Middle frontal gyrus (tissue), 1 donor: Measurements from ENCODE around the gene NAA35.
"Not testable (repeated sequence)": the region's sequence is repeated elsewhere in the genome, so short reads cannot be mapped to it uniquely, and the experiment has no call there.

ENCODE experiments used
- DNase-seq: peaks from one replicate; pipeline ENCODE4 v3.0.0-alpha.2; 2015; ENCODE audit warnings: low spot score; ENCODE audit errors: extremely low spot score

NAA35 gene

DNA sequence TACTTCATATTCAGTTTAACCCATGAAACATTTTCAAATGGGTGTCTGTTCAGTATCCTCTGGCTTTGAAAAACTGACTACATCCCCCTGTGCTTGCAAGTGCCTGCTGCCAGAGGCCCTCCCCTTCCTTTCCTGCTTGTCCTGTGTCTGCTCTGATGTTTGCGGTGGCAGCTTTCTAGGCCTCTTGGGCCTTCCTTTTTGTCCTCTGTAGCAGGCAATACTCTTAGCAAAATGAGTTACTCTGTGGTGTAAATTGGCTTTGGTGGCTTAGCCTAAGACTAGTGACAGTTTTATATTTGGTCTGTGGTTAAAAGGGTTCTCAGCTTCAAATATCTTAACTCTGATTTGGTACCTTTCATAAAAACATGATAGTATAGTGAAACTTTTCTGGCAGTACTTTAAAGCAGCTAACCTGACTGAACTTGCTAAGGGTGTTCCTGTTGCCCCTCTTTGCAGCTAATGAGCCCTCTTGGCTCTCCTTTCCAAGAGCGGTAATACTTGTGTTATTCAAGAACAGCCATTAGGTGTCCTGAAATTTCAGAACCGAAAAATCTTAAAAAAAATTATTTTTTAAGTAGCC is 81.8 kb downstream of the NAA35 start:
- DNase-seq: no peak

DNA sequence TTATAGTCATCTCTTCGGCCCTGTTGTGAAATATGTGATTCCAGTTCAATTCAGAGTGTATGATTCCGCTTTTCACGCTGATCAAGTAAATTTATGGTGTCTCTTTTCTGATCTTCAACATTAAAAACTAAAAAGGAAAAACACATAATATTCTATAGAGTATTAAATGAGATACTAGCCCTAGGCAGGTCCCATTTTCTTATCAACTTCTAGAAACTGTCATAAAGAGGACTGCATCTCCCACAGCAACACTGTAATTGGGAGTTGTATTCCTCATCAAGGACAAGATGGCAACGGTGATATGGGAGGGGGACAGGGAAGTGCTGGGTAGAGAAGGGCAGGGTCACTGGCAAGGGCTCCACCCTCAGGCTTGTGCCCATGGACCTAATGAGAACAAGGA is 86.8 kb downstream of the NAA35 start:
- DNase-seq: no peak

DNA sequence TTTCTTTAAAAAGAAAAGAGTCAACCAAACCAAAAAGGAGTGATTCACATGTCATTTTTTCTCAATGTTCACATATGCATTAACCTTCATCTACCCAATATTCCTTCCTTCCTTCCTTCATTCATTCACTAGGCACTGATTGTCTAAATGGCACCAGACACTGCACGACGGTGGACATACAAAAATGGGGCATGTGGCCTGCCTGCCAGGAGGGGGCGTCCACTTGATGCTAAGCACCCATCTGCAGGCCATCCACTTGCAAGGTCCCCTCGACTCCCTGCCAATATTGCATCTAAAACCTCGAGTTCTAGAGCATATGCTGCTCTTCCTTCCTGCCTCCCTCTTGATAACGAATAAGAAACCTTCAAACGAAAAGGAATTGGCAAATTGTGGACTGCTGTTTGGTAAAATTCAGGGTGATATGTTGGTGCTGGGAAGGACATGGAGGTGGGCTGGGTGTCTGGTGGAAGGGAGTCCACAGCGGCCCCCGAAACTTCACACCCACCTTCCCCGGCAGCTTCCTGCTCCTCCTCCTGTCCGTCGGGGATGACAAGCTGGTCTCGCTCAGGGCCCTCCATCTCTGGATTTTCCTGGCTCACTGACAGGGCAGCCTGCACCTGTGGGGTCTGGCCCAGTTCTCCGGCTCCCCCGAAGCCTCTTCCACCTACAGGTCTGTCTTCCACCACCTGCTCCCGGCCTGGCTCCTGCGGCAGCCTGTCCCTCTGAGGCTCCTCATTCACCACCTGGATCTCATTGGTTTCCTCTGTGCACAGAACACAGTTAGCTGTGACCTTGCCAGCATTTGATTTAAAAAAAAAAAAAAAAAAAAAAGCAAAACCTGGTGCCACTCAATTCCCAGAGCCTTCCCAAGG is 94.2 kb downstream of the NAA35 start:
- no peak for DNase-seq

DNA sequence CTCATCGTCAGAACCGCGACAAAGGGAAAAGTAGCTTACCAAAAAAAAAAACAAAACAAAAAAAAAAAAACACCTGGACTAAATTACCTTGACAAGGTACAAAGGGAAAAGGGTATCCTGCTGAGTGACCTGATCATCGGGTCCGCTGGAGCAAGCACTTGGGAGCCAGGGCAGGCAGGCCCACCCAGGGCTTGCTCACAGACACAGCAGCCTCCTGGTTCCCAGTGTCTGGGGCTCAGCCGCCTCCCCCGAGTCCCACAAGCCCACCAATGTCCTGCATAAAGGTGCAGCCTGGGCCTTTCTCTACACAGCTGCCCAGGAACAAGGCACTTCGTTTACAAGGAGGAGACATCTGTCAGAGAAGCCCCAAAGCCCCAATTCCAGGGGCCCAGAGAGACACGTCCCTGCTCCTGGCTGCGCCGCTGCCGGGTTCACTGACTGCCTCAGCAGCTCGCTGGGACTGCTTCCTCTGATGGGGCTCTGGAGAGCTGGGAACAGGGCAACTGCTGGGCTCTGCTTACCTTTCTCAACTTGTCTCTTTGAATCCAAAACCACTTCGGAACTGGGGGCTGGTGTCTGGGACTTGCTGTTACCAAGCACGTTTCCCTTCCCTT is 95.0 kb downstream of the NAA35 start:
- no peak for DNase-seq

DNA sequence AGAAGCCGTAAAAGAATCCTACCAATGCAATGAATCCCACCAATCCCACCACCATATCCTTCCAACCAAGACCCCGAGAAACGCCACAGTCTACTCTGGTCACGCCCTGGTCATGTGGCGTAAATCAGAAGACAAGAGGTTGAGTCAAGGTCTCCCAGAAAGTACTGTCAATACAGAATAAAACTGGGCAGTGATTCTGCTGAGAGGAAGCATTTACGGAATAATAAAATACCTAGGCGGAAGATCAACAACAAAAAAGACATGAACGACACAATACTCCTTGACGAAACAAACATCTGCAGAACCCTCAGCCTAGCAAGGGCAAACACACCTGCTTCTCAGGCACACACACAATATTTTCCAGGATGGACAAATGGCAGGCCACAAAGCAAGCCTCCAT is 95.6 kb downstream of the NAA35 start:
- no peak for DNase-seq

DNA sequence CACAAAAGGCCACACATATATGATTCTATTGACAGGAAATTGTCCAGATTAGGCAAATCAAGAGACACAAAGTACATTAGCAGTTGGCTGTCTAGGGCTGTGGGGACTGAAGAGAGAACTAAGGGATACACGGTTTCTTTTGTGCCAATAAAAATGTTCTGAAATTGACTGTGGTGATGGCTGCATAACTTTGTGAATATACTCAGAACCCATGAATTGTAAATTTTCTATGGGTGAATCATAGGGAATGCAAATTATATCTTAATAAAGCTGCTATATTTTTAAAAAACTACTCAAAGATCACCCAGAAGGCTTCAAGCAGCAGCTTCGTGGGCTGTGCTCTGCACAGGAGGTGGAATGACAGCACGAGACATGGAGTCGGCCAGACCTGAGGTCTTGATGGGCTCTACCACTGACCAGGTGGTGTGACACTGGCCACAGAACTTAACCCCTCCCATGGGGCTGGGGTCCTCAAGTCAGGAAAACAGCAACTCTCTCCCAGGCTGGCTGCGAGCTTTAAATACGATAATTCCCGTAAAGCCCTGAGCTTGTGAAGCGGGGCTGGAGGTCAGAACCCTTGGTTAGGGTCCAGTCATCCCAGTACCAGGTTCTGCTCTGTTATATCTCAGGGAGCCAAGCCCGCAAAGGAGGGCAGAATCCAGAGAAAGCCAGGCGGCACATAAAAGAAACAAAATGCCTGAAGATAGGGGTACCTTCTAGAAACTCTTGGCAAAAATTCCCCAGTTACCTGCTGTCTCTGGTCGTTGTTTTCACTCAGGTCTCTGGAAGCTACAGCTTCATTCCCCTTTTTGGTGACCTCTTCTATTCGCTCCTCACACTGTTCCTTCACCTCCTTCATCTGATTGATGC is 99.3 kb downstream of the NAA35 start:
- DNase-seq: no peak

DNA sequence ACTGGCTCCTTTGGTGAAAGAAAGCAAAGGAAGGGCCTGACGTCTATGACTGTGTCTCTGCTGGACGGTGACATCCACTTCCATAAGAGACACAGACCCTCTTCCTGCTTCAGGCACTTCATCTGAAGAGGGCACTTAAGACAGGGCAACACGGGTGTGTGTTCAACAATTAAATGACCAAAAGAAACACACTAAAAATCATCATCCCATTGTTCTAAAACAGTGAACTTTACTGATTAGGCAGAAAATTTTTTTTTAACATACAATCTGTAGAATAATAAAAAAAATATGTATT is 99.9 kb downstream of the NAA35 start:
- DNase-seq: no peak

DNA sequence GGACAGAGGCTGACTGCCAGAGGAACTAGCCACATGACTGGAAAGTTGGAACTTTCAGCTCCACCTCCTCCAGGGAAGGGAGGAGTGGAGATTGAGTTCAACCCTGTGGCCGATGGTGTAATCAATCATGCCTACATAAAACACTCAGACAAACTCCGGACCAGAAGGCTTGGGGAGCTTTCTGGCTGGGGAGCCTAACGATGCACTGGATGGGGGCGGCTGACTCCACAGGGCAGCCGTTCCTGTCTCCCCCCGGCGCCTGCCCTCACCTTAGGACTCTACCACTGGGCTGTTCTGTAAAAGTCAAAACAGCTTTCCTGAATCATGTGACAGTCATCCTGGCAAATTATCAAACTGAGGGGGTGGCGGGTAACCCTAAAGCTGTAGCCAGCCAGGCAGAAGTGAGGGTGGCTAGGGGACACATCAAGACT is 100.4 kb downstream of the NAA35 start:
- DNase-seq: no peak

DNA sequence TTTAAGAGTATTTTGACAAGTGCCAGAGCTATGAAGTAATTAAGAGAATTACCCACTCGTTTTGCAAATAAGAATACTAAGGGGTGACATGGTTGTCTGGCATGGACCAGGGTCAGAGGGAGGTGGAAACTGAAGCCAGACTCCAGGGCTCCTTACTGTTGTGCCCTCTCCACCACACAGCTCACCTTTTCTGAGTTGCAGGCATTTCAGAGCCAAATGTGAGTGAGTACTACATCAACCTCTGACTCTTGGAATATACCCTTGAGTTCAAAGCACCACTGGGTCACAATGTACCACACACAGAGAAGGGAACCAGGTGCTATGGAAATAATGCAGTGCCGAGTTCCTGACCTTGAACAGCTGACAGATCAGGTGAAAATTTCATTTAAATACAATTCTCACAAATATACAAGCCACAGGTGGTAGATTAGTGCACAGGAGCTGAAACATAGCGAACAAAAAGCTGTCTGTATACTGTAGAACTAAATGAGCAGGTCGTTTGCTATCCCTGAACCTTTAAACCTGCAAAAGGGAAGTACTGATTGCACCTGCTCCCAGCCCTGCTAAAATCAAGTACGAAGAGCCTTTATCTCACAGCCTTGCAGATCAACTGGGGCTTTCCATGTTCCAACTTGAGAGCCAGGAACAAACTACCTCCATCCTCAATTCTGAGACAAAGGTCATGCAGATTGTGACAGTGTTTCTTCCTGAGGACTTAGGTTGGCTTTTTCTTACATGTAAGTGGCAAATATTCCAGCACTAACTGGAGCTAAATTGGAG is 101.4 kb downstream of the NAA35 start:
- DNase-seq: no peak

DNA sequence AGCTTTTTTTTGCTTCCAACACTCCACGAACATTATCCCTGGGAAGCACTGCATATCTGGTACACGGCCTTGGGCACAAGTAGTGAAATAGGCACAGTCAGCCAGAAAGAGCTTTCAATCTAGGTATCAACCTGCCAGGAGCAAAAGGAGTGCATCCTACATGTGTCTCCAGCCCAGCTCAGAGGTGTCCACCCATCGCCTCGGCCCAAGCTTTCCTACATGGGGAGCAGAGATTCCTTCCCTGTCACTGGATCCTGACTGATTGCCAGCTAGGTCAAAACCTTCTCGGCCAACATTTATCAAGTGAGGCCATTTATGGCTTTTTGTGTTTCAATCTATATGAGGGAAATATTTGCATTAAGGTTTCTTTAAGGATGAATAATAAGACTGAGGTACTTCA is 102.6 kb downstream of the NAA35 start:
- DNase-seq: no peak

DNA sequence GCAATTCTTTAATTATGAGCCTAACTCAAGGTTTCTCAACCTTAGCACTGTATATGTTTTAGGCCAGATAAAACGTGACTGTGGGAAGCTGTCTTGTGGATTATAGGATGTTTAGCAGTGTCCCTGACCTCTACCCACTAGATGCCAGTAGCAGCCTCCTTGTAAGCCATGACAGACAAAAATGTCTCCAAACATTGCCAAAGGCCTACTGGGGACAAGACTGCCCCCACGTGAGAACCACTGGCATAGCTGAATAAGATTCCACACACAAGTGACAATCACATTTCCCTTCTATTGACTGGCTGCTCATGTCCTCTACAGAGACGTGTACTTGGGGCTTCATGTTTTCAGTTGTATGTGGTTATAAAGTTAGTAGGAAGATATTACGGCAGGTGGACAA is 103.1 kb downstream of the NAA35 start:
- DNase-seq: no peak

DNA sequence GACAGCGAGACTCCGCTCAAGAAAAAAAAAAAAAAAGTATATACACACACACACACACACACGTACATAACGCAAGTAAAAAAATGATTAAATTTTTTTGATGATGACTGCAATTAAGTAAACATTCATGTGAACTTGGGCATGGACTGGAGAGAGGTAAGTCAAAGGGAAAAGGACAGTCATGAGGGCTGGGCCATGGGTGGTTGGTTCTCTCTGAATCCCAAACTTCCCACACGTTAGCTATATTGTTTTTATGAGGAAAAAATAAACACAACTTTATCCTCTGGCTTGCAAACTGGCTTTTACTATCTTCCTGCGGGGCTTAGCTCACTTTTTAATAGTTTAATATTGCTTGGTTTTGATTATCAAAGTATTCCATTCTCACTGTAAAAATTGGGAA is 104.7 kb downstream of the NAA35 start:
- no peak for DNase-seq

DNA sequence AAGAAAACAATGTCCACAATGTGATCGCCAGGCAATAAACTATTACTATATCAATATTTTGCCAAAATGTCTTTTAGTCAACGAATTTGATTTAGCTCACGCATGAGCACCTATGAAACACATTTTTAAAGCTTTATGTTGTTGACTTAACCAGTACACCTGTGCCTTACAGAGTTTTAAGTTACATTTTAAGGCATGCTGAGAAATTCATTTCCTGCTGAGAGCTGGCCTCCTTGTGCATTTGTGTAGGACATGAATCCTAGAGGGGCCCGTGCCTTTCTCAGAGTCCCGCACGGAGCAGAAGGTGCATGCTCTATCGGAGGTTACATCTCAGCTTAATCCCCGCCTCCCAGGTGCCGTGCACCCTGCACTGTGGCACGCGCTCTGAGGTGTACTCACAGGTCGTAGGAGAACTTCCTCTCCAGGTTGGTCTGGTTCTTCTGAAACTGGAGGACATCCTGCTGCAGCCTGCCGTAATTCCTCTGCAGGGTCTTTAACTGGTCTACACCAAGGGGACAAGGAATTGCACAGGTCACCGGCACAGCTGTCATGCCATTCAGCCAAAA is 105.2 kb downstream of the NAA35 start:
- no peak for DNase-seq

DNA sequence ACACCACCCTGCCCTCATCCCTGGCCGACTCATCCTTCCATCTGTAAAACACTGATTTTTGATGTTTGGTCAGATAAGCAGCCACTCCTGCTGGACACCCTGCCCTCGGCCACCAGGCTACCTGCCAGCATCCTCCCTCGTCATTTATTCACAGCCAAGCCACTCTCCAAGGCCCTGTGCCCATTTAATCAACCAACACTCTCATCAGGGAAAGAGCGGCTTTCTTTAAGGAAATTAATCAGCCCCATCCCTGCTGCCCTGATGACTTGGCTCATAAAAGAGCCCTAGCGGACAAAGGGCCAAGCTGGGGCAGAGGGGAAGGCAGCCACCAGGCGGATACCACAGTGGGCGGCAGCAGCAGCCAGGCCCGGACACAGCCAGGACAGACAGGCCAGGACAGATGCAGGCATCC is 106.0 kb downstream of the NAA35 start:
- no peak for DNase-seq

DNA sequence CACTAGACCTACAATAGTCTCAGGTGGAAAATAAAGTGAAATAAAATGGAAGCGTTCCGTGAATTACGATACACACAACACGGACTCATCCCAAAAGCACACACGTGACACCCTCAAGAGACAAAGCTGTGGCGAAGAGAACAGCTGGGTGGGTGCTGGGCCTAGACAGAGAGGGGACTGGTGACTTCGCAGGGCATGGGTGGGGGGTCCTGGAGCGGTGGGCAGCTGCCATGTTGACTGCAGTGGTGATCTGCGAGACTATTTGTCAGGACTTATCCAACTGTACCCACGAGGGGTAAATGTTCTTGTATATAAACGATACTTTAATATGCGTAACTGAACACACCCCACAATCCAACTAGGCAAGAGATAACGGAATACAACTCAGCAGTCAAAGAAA is 106.4 kb downstream of the NAA35 start:
- DNase-seq: no peak

DNA sequence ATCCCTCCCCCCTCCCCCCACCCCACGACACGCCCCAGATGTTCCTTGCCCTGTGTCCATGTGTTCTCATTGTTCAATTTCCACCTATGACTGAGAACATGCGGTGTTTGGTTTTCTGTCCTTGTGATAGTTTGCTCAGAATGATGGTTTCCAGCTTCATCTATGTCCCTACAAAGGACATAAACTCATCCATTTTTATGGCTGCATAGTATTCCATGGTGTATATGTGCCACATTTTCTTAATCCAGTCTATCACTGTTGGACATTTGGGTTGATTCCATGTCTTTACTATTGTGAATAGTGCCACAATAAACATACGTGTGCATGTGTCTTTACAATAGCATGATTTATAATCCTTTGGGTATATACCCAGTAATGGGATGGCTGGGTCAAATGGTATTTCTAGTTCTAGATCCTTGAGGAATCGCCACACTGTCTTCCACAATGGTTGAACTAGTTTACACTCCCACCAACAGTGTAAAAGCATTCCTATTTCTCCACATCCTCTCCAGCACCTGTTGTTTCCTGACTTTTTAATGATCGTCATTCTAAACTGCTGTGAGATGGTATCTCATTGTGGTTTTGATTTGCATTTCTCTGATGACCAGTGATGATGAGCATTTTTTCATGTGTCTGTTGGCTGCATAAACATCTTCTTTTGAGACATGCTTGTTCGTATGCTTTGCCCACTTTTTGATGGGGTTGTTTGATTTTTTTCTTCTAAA is 107.2 kb downstream of the NAA35 start:
- DNase-seq: not testable (repeated sequence)

DNA sequence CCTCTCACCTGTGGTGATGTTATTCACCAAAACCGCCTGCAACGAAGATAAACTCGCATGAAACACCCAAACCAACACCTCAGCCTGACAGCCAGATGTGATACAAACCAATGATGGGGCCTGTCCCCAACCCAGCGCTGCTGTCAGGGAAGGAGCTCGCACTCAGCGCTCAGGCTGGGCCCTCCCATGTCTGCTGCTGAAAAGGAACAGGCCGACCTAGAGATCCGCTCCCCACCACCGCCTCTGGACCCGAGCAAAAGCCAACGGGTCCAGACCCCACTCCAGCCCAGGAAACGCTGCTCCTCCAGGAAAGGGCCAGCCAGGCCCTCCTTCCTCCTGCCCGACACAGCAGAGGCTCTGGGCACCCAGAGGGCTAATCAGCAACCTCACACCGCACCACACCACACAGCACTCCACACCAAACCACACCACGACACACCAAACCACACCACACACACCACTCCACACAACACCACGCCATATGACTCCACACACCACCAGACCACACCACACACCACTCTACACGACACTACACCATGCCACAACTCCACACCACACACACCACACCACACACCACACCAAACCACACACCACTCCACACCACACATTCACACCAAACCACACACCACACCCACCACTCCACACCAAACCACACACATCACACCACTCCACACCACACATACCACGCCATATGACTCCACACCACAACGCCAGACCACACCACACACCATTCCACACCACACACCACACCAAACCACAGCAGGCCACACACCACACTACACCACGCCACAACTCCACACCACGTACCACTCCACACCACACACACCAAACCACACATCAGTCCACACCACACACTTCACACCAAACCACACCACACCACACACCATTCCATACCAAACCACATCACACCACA is 111.9 kb downstream of the NAA35 start:
- no peak for DNase-seq

DNA sequence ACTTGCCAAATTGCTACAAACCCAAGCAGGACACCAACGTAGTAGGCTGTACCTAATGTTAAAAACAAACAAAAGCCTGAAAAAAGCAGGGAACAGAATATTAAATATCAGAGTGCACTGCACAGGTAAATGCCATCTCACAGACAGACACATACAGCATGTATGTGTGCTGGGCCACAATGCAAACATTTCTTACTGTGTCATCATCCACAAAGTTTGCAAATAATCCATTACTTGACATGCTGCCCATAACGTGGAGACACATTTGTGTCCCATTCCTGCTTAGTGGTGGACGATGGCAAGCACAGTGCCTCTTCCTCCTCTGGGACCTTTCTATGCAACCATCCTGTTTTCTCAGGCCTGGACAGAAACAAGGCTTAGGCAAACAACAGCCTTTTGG is 113.7 kb downstream of the NAA35 start:
- DNase-seq: no peak

DNA sequence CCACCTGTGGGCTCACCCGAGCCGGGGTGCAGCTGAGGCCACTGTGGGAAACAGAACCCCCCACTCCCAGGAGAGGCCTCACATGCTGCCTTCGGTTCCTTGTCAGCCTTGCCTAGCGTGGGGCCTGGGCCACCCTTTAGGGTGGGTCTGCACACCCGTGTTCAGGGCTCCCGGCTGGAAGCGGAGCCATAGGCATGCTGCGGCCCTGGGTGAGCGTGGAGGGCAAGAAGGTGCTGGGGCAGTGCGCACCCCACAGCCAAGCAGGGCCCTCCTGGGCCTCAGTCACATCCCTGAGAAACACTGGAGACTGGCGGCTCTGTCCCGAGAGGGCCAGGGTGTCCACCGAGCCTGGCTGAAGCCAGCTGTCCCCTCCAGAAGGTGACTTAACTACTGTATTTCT is 116.5 kb downstream of the NAA35 start:
- no peak for DNase-seq
